Naive thymus-derived CD4-positive, alpha-beta T cell (primary cell): ENCODE data around the gene NHLRC2. TPM values are rescaled to one million over a fixed set of nuclear protein-coding genes. Genes with fewer than 3 reads are reported as not detected.

Experiments used
- ATAC-seq: fragments of 150-1000 bp; cut with Tn5 transposase; 2 replicates; pipeline ENCODE4 v1.10.0; 2021; ENCODE audit warnings: mild to moderate bottlenecking, moderate library complexity
- CTCF ChIA-PET: fragments of 350-600 bp; sonication (Branson Sonifier 250); formaldehyde crosslinking; loops from one replicate; lab custom pipeline; 2021; ENCODE audit warnings: antibody characterized with exemption; lab: Charles Lee
- POLR2A ChIA-PET: fragments of 350-600 bp; sonication (Branson Sonifier 250); formaldehyde crosslinking; loops from one replicate; lab custom pipeline; 2021; ENCODE audit warnings: antibody characterized with exemption, inconsistent platforms; lab: Charles Lee
- DNase-seq, 9 donors: peaks; one replicate each; pipeline versions ENCODE4 v3.0.0 to v3.0.0-alpha.2; 2020 to 2022; ENCODE audit warnings: mixed read lengths in 1 of 9
- H3K27ac ChIP-seq: one replicate; pipeline ENCODE4 v1.7.0; 2013; ENCODE audit warnings: mild to moderate bottlenecking, low read depth, low read length, moderate library complexity
- H3K27me3 ChIP-seq, 2 donors: one replicate each; pipeline ENCODE4 v1.7.0; 2013; ENCODE audit warnings: low read length in 2 of 2, mild to moderate bottlenecking in 2 of 2, moderate library complexity in 2 of 2; ENCODE audit not compliant: control insufficient read depth in 2 of 2, insufficient read depth in 2 of 2
- H3K36me3 ChIP-seq, 3 experiments: 1 replicate in 2 of 3; 2 replicates in 1 of 3; pipeline ENCODE4 v1.7.0; 2013; ENCODE audit warnings: low read length in 3 of 3, mild to moderate bottlenecking in 3 of 3, moderate library complexity in 1 of 3; ENCODE audit not compliant: insufficient read depth in 3 of 3, control insufficient read depth in 2 of 3
- H3K4me1 ChIP-seq, 2 donors: one replicate each; pipeline ENCODE4 v1.7.0; 2013; ENCODE audit warnings: low read length in 2 of 2, mild to moderate bottlenecking in 2 of 2, moderate library complexity in 1 of 2; ENCODE audit not compliant: control insufficient read depth in 2 of 2, insufficient read depth in 2 of 2
- H3K4me3 ChIP-seq: 2 replicates; pipeline ENCODE4 v1.7.0; 2013; ENCODE audit warnings: mild to moderate bottlenecking, low read length
- H3K9me3 ChIP-seq, 3 experiments: 1 replicate in 2 of 3; 2 replicates in 1 of 3; pipeline ENCODE4 v1.7.0; 2013; ENCODE audit warnings: low read length in 3 of 3; ENCODE audit not compliant: control insufficient read depth in 2 of 3
- H3K27ac Mint-ChIP-seq, 9 donors: one replicate each; pipeline ENCODE4 v1.8.0; 2020 to 2022; ENCODE audit warnings: mixed read lengths in 9 of 9, mild to moderate bottlenecking in 8 of 9, moderate library complexity in 5 of 9, inconsistent platforms in 2 of 9
- H3K27me3 Mint-ChIP-seq, 5 donors: one replicate each; pipeline ENCODE4 v1.8.0; 2021 to 2022; ENCODE audit warnings: mixed read lengths in 5 of 5, mild to moderate bottlenecking in 1 of 5
- H3K36me3 Mint-ChIP-seq, 5 donors: one replicate each; pipeline ENCODE4 v1.8.0; 2020 to 2022; ENCODE audit warnings: mixed read lengths in 5 of 5, mild to moderate bottlenecking in 3 of 5, inconsistent platforms in 1 of 5
- H3K4me1 Mint-ChIP-seq, 7 donors: one replicate each; pipeline ENCODE4 v1.8.0; 2020 to 2022; ENCODE audit warnings: mixed read lengths in 7 of 7, mild to moderate bottlenecking in 3 of 7, inconsistent platforms in 1 of 7
- H3K4me3 Mint-ChIP-seq, 10 donors: one replicate each; pipeline ENCODE4 v1.8.0; 2020 to 2022; ENCODE audit warnings: mild to moderate bottlenecking in 10 of 10, mixed read lengths in 10 of 10, moderate library complexity in 6 of 10, inconsistent platforms in 2 of 10
- H3K9me3 Mint-ChIP-seq, 11 donors: one replicate each; pipeline ENCODE4 v1.8.0; 2020 to 2022; ENCODE audit warnings: mixed read lengths in 11 of 11, mild to moderate bottlenecking in 4 of 11, inconsistent platforms in 1 of 11, moderate library complexity in 1 of 11
- intact Hi-C, 2 donors: fragments of 100-400 bp; cut with micrococcal nuclease; formaldehyde crosslinking; loops; one replicate each; pipeline ENCODE4 v1.15.1; 2023
- polyA plus RNA-seq, 2 donors: library from polyadenylated mRNA; unstranded; fragments of 300-500 nt; fragmentation: Illumina TruSeq; gene quantifications; one replicate each; pipeline ENCODE4 v1.2.3, GENCODE V29; 2021
- total RNA-seq, 6 experiments: library from RNA in 5 of 6; stranded (reverse) in 5 of 6; gene quantifications; 1 replicate in 5 of 6; 2 replicates in 1 of 6; pipeline ENCODE4 v1.2.3 and lab custom pipeline; 2021 to 2026

NHLRC2 gene
- total and polyA plus RNA-seq, 7 experiments from 2014 or later: 4.2 to 25.9 (median 13.2) TPM

DNA sequence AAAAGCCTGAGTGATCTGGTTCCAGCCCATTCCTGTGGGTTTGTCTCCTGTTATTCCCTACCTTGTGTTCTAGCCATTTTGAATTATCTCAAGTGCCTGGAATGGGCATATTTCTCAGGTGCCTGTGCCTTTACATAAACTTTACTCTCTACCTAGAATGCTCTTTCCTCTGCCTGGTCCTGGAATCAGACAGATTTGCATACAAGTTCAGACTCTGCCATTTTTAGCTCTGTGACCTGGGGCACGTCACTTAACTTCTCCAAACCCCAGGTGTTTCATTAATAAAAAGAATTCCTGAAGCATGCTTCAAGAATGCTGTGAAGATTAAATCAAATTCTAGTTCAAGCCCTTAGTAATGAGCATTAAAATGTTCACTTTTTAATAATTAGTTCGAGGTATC, 8.4 kb upstream of the NHLRC2 start:
- Mint-ChIP-seq H3K4me1 (peaks cover 6 to 28% (median 15%) of the 10 kb centered on the region in 7 donors), H3K36me3 (peaks cover 0 to 27% (median 16%) of the 10 kb centered on the region in 5 donors), H3K9me3 (no peaks in the 10 kb centered on the region), H3K27me3 (no peaks in the 10 kb centered on the region), H3K27ac (no peak overlapping the region), H3K4me3 (no peak overlapping the region)
- H3K9me3 ChIP-seq: no peaks in the 10 kb centered on the region
- H3K4me3 ChIP-seq: no peak overlapping the region
- no peaks in the 10 kb centered on the region for H3K27me3 ChIP-seq
- peaks cover 0 to 10% of the 10 kb centered on the region in 2 donors for H3K4me1 ChIP-seq
- no peak overlapping the region for H3K27ac ChIP-seq
- H3K36me3 ChIP-seq: peaks cover 0 to 4% (median 0%) of the 10 kb centered on the region in 3 experiments
- ChIA-PET POLR2A (interaction anchor here (0.7 kb wide), 1 partner anchor 115 kb away, joined by 3 read pairs; no protein-coding TSS in a partner anchor), CTCF (interaction anchor here (0.5 kb wide), 1 partner anchor 457 kb away, joined by 3 read pairs; no protein-coding TSS in a partner anchor)
- intact Hi-C loops: no loop called here
- no peak for DNase-seq
- no peak for ATAC-seq

DNA sequence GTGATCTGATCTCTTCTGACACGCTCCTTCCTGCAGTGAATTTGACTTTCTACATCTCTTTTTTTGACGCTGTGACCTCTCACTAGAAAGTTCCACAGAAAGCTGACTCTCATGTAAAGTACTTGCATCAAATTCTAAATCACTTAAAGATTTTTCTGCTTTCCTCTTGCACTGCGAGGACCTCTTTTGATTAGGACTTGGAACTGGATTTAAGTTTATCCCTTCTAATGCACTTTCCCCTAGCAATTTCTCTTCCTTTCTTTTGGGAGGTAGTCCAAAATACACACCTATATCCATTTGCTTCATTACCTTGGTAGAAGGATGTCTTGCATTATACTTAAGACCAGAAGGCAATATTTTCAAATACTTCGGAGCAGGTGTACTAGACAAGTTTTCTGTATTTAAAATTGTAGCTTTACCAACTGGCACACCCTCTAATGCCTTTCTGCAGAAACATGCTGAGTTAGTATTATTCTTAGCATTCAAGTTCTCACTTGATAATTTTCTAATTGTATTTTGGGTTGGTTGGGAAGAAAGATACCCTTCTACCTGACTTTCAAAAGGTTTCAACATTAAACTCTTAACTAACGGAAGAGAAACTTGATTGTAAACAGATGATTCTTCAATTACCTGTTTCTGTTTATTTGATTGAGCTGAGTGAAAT, 5.2 kb upstream of the NHLRC2 start:
- DNase-seq: no peak
- Histone ChIP-seq H3K36me3 (peaks cover 0 to 10% (median 0%) of the 10 kb centered on the region in 3 experiments), H3K27ac (no peak overlapping the region), H3K4me1 (peaks cover 3 to 30% of the 10 kb centered on the region in 2 donors), H3K9me3 (no peaks in the 10 kb centered on the region), H3K4me3 (no peak overlapping the region), H3K27me3 (no peaks in the 10 kb centered on the region)
- ATAC-seq: no peak
- intact Hi-C loops: no loop called here
- Mint-ChIP-seq H3K36me3 (peaks cover 0 to 31% (median 11%) of the 10 kb centered on the region in 5 donors), H3K27me3 (no peaks in the 10 kb centered on the region), H3K4me1 (peaks cover 13 to 45% (median 31%) of the 10 kb centered on the region in 7 donors), H3K4me3 (no peak overlapping the region), H3K9me3 (no peaks in the 10 kb centered on the region), H3K27ac (no peak overlapping the region)
- ChIA-PET POLR2A (interaction anchor here (1.4 kb wide), 1 partner anchor 325 kb away, joined by 3 read pairs; the partner anchor contains the start of gene CCDC186), CTCF (no interaction called here)

DNA sequence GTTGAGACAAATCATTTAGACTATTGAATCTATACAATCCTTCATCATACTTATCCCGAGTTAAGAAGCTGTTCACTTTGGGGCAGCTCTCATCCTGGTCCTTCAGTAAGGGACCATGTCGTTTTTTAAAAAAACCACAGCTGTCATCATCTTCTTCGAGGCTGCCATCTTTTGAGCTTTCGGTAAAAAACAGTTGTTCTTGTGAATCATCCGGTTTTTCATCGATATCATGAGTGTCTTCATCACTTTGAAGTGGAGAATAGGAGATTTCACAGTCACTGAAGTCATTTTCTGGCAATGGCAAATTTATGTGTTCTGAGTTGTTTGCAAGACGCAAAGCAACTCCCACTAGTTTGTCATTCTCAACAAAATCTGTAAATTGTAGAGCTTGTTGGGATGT, 4.5 kb upstream of the NHLRC2 start:
- no peaks in the 10 kb centered on the region for H3K27me3 Mint-ChIP-seq
- Histone ChIP-seq H3K9me3 (no peaks in the 10 kb centered on the region), H3K27ac (no peak overlapping the region), H3K4me1 (peaks cover 3 to 30% of the 10 kb centered on the region in 2 donors), H3K4me3 (no peak overlapping the region), H3K36me3 (peaks cover 0 to 16% (median 0%) of the 10 kb centered on the region in 3 experiments), H3K27me3 (no peaks in the 10 kb centered on the region)
- no peak for ATAC-seq
- H3K4me1 Mint-ChIP-seq: peaks cover 13 to 44% (median 34%) of the 10 kb centered on the region in 7 donors
- ChIA-PET CTCF (no interaction called here), POLR2A (interaction anchor here (1.4 kb wide), 1 partner anchor 324 kb away, joined by 3 read pairs; the partner anchor contains the start of gene CCDC186)
- no peaks in the 10 kb centered on the region for H3K9me3 Mint-ChIP-seq
- H3K27ac Mint-ChIP-seq: peak overlapping the region in 1 of 9 donors; percentile 81
- no peak for DNase-seq
- peaks cover 0 to 31% (median 11%) of the 10 kb centered on the region in 5 donors for H3K36me3 Mint-ChIP-seq
- intact Hi-C loops: loop anchor here (5.0 to 10.0 kb wide), 7 partner anchors 197 to 1405 kb away; partner anchors contain the start of genes VTI1A (in 2 of the 2), ZDHHC6 (in 2 of the 2), FHIP2A (in 1 of the 2) and TRUB1 (in 1 of the 2)
- H3K4me3 Mint-ChIP-seq: peak overlapping the region in 1 of 10 donors; percentile 65

DNA sequence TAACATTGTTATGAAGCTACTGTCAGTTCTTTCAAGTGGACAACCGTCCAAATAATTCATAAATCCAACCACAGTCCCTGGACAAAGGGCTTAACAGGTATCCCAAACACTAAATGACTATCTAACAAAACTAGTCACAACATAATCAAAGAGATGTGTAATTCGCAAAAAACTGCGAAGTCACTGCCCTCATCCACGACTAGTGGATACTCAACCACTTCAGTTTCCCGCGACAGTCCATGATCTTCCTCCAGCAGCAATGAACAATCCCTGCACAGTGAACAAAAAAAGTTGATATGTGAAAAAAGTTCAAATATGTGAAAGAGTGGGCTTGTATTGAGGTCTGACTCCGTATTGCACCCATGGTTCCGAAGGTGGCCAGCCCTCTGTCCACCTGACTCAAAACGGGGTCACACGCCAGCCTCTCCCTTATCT, 866 bp upstream of the NHLRC2 start:
- Histone ChIP-seq H3K27me3 (no peaks in the 10 kb centered on the region), H3K4me1 (peaks cover 3 to 42% of the 10 kb centered on the region in 2 donors), H3K4me3 (peak overlapping the region; percentile 90), H3K36me3 (peaks cover 0 to 14% (median 0%) of the 10 kb centered on the region in 3 experiments), H3K27ac (peak overlapping the region; percentile 79), H3K9me3 (no peaks in the 10 kb centered on the region)
- POLR2A ChIA-PET: interaction anchor here (0.7 to 1.0 kb wide), 2 partner anchors 23 to 171 kb away, joined by 3 read pairs; no protein-coding TSS in a partner anchor
- Mint-ChIP-seq H3K4me1 (peaks cover 27 to 66% (median 54%) of the 10 kb centered on the region in 7 donors), H3K9me3 (no peaks in the 10 kb centered on the region), H3K36me3 (peaks cover 0 to 21% (median 8%) of the 10 kb centered on the region in 5 donors), H3K27ac (peak overlapping the region; percentile 85 to 100 (median 97)), H3K27me3 (no peaks in the 10 kb centered on the region), H3K4me3 (peak overlapping the region; percentile 90 to 100 (median 97))
- DNase-seq (peak in 1 of 9 donors; percentile 4), ATAC-seq (no peak)
- intact Hi-C loops: loop anchor here (1.0 to 10.0 kb wide), 12 partner anchors 108 to 1409 kb away; partner anchors contain the start of genes CASP7 (in 2 of the 2), CCDC186 (in 2 of the 2), TRUB1 (in 2 of the 2) and VTI1A (in 2 of the 2)
- CTCF ChIA-PET: interaction anchor here (0.6 kb wide), 1 partner anchor 386 kb away, joined by 3 read pairs; the partner anchor contains the start of gene VWA2

DNA sequence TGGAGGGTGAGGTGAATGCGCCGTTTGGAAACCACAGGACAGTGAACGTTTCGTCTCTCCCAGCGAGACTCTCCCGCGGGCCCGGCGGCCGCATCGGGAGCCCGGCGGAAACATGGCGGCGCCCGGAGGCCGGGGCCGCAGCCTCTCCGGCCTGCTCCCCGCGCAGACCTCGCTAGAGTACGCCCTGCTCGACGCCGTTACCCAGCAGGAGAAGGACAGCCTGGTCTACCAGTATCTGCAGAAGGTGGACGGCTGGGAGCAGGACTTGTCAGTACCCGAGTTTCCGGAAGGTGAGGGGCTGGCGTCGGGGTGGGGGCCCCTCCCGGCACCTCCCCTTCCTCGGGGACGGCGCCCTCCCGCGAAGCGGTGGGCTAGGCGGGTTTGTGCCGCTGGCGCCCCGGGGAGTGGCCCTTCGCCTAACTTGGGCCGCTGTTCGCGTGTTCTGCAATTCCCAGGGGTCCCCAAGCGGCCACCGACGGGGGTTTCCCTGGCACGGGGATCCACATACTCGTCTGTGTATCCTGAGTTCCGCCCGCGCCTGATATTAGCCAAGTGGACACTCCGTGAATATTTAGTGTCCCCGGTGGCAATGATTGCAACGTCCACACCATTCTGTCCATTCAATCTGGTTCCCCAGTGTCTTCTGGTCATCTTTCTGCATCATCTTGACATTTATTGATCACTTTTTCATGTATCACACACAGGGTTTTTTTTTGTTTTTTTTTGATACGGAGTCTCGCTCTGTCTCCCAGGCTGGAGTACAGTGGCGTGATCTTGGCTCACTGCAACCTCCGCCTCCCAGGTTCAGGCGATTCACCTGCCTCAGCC, 514 bp downstream of the NHLRC2 start:
- ChIA-PET CTCF (no interaction called here), POLR2A (no interaction called here)
- peak overlapping the region; percentile 79 for H3K27ac ChIP-seq
- Mint-ChIP-seq H3K9me3 (peaks cover 0 to 4% (median 0%) of the 10 kb centered on the region in 11 donors), H3K27me3 (no peaks in the 10 kb centered on the region), H3K36me3 (peaks cover 5 to 22% (median 15%) of the 10 kb centered on the region in 5 donors), H3K27ac (peak overlapping the region; percentile 89 to 100 (median 97)), H3K4me3 (peak overlapping the region; percentile 90 to 100 (median 97)), H3K4me1 (peaks cover 24 to 56% (median 50%) of the 10 kb centered on the region in 7 donors)
- H3K4me3 ChIP-seq: peak overlapping the region; percentile 90
- intact Hi-C loops: loop anchor here (1.0 to 10.0 kb wide), 13 partner anchors 106 to 1478 kb away; partner anchors contain the start of genes CASP7 (in 2 of the 2), CCDC186 (in 2 of the 2), TRUB1 (in 2 of the 2) and VTI1A (in 2 of the 2)
- peak; percentile 23 to 58 (median 37) for DNase-seq
- peaks cover 3 to 42% of the 10 kb centered on the region in 2 donors for H3K4me1 ChIP-seq
- H3K9me3 ChIP-seq: no peaks in the 10 kb centered on the region
- peak; percentile 74 for ATAC-seq
- peaks cover 0 to 14% (median 0%) of the 10 kb centered on the region in 3 experiments for H3K36me3 ChIP-seq
- H3K27me3 ChIP-seq: no peaks in the 10 kb centered on the region
